Measurements from ENCODE around the gene KIF12. TPM values are rescaled to one million over a fixed set of nuclear protein-coding genes. Genes with fewer than 3 reads are reported as not detected.
A peak's percentile ranks its signal among the peaks of the same experiment; 100 is the strongest.

KIF12 gene
- total RNA-seq, 4 donors from 2014 or later, result 1.5 to 5.4 (median 2.7) TPM

DNA sequence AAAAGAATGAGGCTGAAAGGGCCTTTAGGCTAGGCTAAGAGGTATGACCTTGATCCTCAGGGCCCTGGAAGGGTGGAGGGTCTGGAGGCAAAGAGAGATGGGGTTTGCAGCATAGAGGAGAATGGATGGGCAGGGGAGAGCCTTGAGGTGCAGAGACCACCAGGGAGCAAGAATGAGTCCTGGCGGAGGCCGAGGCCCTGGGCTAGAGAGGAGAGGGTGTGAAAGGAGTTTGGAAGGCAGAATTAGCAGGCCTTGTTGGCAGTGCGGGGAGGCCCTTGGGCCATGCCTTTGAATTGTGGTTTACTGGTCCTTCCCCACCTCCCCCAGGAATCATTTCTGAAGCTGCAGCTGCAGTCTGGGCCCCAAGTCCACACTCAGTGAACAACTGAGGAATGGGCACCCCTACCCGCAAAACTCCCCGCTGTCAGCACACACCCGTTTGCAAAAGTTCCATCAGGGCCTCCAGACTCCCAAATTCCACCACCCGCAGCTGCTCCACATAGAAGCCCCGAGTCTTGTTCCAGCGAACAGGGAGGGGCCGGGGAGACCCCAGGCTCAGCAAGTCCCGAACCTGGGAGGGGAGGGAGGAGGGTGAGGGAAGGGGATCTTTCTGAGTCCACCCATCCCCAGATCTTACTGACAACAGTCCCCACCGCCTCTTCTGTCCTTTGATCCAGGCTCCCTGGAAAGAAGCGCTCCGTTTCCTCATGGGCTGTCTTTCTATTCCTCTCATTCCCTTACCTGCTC, 2.1 kb downstream of the KIF12 start:
- H3K9me3 ChIP-seq, result no peaks in the 10 kb centered on the region
- no peaks in the 10 kb centered on the region for H3K27me3 ChIP-seq
- intact Hi-C loops (cut with DNase I; ENCODE audit: low total_unique reads), result no loop called here
- DNase-seq, result peak in 1 of 2 donors; percentile 13
- no peak for TF ChIP-seq POLR2A (IDR thresholded peaks at IDR 0.05)
- TF ChIP-seq, protein P1, sequence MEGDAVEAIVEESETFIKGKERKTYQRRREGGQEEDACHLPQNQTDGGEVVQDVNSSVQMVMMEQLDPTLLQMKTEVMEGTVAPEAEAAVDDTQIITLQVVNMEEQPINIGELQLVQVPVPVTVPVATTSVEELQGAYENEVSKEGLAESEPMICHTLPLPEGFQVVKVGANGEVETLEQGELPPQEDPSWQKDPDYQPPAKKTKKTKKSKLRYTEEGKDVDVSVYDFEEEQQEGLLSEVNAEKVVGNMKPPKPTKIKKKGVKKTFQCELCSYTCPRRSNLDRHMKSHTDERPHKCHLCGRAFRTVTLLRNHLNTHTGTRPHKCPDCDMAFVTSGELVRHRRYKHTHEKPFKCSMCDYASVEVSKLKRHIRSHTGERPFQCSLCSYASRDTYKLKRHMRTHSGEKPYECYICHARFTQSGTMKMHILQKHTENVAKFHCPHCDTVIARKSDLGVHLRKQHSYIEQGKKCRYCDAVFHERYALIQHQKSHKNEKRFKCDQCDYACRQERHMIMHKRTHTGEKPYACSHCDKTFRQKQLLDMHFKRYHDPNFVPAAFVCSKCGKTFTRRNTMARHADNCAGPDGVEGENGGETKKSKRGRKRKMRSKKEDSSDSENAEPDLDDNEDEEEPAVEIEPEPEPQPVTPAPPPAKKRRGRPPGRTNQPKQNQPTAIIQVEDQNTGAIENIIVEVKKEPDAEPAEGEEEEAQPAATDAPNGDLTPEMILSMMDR (IDR thresholded peaks at IDR 0.05), result no peak
- no peak overlapping the region for H3K4me3 ChIP-seq
- H3K27ac ChIP-seq, result no peak overlapping the region
- no peaks in the 10 kb centered on the region for H3K36me3 ChIP-seq
- peaks cover 0 to 7% of the 10 kb centered on the region in 2 donors for H3K4me1 ChIP-seq

DNA sequence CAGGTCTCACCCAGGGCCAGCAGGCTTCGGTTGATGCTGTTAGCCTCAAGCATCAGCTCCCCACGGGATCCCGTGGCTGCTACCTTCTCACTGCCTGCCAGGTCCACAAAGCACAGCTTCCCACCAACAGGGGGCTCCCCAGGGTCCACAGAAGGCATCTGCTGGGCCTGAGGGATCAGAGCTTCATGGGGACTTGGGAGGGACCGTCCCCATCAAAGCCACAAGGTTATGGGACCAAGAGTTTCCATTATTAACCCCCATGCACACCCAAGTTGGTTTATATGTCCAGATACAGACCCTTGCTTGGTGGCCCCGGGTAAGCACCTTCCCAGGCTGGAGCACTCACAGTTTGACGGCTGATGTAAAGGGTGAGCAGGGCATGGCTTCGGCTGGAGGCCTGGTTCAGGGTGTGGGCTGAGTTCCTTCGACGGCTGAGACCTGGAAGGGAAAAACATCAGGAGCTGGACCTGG, 3.0 kb downstream of the KIF12 start:
- Histone ChIP-seq H3K36me3 (no peaks in the 10 kb centered on the region), H3K4me1 (peaks cover 0 to 7% of the 10 kb centered on the region in 2 donors), H3K27me3 (no peaks in the 10 kb centered on the region), H3K4me3 (no peak overlapping the region), H3K9me3 (no peaks in the 10 kb centered on the region), H3K27ac (no peak overlapping the region)
- intact Hi-C loops (cut with DNase I; ENCODE audit: low total_unique reads), result no loop called here
- no peak for TF ChIP-seq POLR2A (IDR thresholded peaks at IDR 0.05)
- TF ChIP-seq, protein P1 (IDR thresholded peaks at IDR 0.05), result no peak
- DNase-seq, result peak in 1 of 2 donors; percentile 14

DNA sequence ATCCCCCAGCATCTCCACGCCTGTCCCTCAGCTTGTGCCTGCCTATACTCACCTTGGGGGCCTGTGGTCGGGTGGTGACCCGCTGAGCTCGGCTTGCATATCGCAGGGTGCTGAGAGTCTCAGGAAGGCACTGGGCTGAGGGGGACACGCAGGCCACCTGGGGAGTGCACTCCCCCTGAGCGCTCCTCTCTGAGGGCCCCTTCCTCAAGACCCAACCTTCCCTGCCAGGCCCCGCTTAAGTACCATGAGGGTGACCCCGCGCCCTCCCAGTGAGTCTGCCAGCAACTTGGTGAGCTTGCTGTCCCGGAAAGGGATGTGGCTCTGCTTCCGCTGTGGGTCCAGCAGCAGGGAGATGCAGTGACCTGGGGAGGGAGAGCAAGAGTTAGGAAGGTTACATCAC, 4.1 kb downstream of the KIF12 start:
- H3K36me3 ChIP-seq, result no peaks in the 10 kb centered on the region
- peak in 1 of 2 donors; percentile 10 for DNase-seq
- no peak overlapping the region for H3K27ac ChIP-seq
- intact Hi-C loops (cut with DNase I; ENCODE audit: low total_unique reads), result no loop called here
- TF ChIP-seq, protein P1 (IDR thresholded peaks at IDR 0.05), result no peak
- no peak for TF ChIP-seq POLR2A (IDR thresholded peaks at IDR 0.05)
- H3K4me3 ChIP-seq, result no peak overlapping the region
- H3K9me3 ChIP-seq, result no peaks in the 10 kb centered on the region
- peaks cover 0 to 7% of the 10 kb centered on the region in 2 donors for H3K4me1 ChIP-seq
- no peaks in the 10 kb centered on the region for H3K27me3 ChIP-seq

DNA sequence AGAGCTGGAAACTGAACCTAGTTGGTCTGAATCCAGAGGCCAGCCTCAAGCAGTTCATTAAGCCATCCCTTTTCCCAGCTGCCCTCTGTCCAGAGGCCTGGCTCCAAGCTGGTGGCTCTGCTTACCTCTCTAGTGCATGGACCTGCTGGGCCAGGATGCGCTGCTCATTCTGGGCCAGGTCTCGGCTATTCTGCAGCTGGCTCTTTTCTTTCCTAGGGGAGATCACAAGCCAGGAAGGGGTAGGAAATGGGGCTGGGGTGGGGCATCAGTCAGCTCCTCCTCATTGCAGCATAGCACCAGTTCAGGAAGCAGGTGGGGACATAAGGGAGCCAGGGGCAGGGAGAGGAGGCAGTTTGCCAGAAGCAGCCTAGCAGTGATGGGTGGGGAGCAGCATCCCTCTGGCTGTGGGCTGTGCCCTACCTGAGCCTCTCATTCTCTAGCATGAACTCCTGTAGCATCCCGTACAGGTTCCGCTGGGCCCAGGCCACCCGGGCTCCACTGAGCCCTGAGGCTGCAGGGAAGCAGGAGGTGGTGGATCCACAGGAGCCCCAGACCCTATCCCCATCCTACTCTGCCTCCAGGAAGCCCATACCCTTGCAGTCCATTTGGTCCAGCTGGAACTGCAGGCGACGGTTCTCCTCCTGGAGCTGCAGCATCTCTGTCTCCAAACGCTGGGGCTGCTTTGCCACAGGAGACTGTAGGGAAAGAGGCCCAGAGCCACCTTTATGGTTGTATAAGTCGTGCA, 5.2 kb downstream of the KIF12 start:
- no peaks in the 10 kb centered on the region for H3K36me3 ChIP-seq
- no peaks in the 10 kb centered on the region for H3K27me3 ChIP-seq
- H3K27ac ChIP-seq, result no peak overlapping the region
- H3K9me3 ChIP-seq, result no peaks in the 10 kb centered on the region
- intact Hi-C loops (cut with DNase I; ENCODE audit: low total_unique reads), result no loop called here
- H3K4me1 ChIP-seq, result peaks cover 0 to 7% of the 10 kb centered on the region in 2 donors
- H3K4me3 ChIP-seq, result no peak overlapping the region
- peak in 1 of 2 donors; percentile 12 for DNase-seq
- TF ChIP-seq POLR2A (IDR thresholded peaks at IDR 0.05), result no peak
- TF ChIP-seq, protein P1 (IDR thresholded peaks at IDR 0.05), result no peak

DNA sequence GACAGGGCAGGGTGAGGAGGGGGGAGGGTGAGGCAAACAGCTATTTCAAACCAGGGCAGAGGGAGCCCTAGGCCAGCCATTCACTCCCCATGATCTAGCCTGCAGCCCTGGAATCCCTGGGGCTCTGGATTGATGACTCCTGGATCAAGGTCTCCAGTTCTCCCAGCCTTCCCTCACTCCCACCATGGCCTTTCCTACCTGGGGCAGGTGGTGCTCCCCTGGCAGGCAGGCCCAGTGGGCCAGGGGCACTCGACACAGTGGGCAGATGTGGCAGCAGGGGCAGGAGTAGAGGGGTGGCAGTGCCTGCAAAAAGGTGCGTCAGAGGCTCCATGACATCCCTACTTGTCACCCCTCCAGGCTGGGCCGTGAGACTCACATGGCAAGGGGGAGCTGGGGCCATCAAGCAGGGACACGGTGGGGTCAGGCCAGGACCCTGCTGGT, 6.0 kb downstream of the KIF12 start:
- intact Hi-C loops (cut with DNase I; ENCODE audit: low total_unique reads), result no loop called here
- no peak overlapping the region for H3K27ac ChIP-seq
- H3K36me3 ChIP-seq, result no peaks in the 10 kb centered on the region
- H3K4me1 ChIP-seq, result peaks cover 0 to 6% of the 10 kb centered on the region in 2 donors
- no peaks in the 10 kb centered on the region for H3K9me3 ChIP-seq
- DNase-seq, result no peak
- TF ChIP-seq POLR2A (IDR thresholded peaks at IDR 0.05), result no peak
- TF ChIP-seq, protein P1 (IDR thresholded peaks at IDR 0.05), result no peak
- no peaks in the 10 kb centered on the region for H3K27me3 ChIP-seq
- no peak overlapping the region for H3K4me3 ChIP-seq
